Skin of body (tissue), 2 donors: ENCODE data around the gene PTOV1. TPM values are rescaled to one million over a fixed set of nuclear protein-coding genes. Genes with fewer than 3 reads are reported as not detected.

Experiments
- DNase-seq: peaks from one replicate; lab custom pipeline; 2025; lab: John Stamatoyannopoulos, UW
- total RNA-seq: library from RNA; depleted of rRNA; stranded (reverse); fragments of >200 nt; gene quantifications from one replicate; pipeline ENCODE4 v1.2.3, GENCODE V29; 2014

PTOV1 gene
- total RNA-seq = 46.4 TPM

- DNase-seq = peak; percentile 84
Observed at GRCh38 chr19:49850487-49851342, at the start of gene PTOV1. TSS of gene PTOV1 (plus strand) at chr19:49851159.

GRCh38 chr19:49801401-49801888 lies 49.5 kb upstream of the PTOV1 start:
- no peak for DNase-seq

GRCh38 chr19:49801966-49802661 lies 48.8 kb upstream of the PTOV1 start:
- peak; percentile 87 for DNase-seq

GRCh38 chr19:49802836-49803528 lies 48.0 kb upstream of the PTOV1 start:
- no peak for DNase-seq

- DNase-seq = no peak
Observed at GRCh38 chr19:49803529-49803856, 47.5 kb upstream of the PTOV1 start.

GRCh38 chr19:49805822-49806619 lies 44.9 kb upstream of the PTOV1 start:
- no peak for DNase-seq

- no peak for DNase-seq
Observed at GRCh38 chr19:49806620-49806959, 44.4 kb upstream of the PTOV1 start.

- DNase-seq = no peak
Observed at GRCh38 chr19:49807058-49807903, 43.7 kb upstream of the PTOV1 start.

- DNase-seq = no peak
Observed at GRCh38 chr19:49807904-49808675, 42.9 kb upstream of the PTOV1 start.

GRCh38 chr19:49808711-49809159 lies 42.2 kb upstream of the PTOV1 start:
- peak; percentile 70 for DNase-seq

GRCh38 chr19:49809160-49809940 lies 41.6 kb upstream of the PTOV1 start:
- DNase-seq = no peak

- DNase-seq = no peak
Observed at GRCh38 chr19:49809941-49810389, 41.0 kb upstream of the PTOV1 start.

- no peak for DNase-seq
Observed at GRCh38 chr19:49811328-49811727, 39.6 kb upstream of the PTOV1 start.

GRCh38 chr19:49812452-49812996 lies 38.4 kb upstream of the PTOV1 start:
- peak; percentile 70 for DNase-seq

- peak; percentile 99 for DNase-seq
Observed at GRCh38 chr19:49812997-49813861, 37.7 kb upstream of the PTOV1 start, which contains the start of gene FUZ. TSS of gene FUZ (minus strand) at chr19:49813292. CDS start at chr19:49813106, 186 bp downstream.

- DNase-seq = no peak
Observed at GRCh38 chr19:49814010-49814409, 36.9 kb upstream of the PTOV1 start.

GRCh38 chr19:49816590-49816989 lies 34.4 kb upstream of the PTOV1 start:
- DNase-seq = no peak
